Muscle of arm (tissue), 12 donors: ENCODE measurements around the gene RETREG1. TPM values are rescaled to one million over a fixed set of nuclear protein-coding genes. Genes with fewer than 3 reads are reported as not detected.
"Not testable (repeated sequence)": the region's sequence is repeated elsewhere in the genome, so short reads cannot be mapped to it uniquely, and the experiment has no call there.

ENCODE experiments used
- DNase-seq: peaks from one replicate; pipeline ENCODE4 v3.0.0-alpha.2; 2013
- polyA plus RNA-seq, 12 donors: library from polyadenylated mRNA; unstranded; fragments of 120-200 nt; gene quantifications; one replicate each; pipeline ENCODE4 v1.2.1, GENCODE V29; 2013; ENCODE audit not compliant: insufficient read length in 12 of 12

The RETREG1 gene
- polyA plus RNA-seq, 12 donors = 35.1 to 98.4 (median 77.1) TPM; not detected in 1

- DNase-seq = no peak
Observed at GRCh38 chr5:16619136-16619535, 2.3 kb upstream of the RETREG1 start.

DNA sequence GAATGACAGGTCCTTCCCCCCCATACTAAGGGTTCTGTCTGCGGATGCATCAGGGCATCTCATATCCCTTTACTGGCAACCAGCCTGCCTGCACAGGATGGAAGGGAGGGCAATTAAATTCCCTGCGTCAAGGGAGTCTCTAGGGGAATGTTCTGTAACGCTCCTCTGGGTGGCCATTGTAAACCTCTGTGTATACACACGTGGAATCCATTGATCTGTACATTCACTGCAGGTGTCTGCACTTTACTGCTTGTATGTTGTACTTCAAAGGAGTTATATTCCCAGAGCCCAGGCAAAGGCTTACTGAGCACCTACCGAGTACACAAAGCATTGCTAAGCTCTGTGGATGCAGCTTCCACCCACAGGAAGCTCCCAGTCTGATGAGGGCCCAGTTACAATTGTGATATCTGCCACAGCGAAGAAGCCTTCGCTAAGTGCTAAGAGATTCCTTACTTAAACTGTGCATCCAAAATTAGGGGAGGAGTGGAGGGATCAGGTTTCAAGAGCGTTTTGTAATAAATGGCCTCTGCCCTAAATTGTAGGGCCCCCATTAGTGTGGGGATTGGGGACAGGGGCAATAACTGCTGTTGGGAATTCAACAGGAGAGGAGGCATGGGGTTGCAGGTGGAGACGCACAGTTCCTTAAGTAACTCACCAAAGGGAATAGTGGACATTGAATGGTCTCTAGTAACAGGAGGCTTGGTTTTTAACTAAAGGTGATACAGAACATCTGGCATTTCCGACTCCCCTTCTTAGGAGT lies 1.5 kb upstream of the RETREG1 start:
- no peak for DNase-seq

GRCh38 chr5:16617274-16617968 lies 624 bp upstream of the RETREG1 start:
- DNase-seq = no peak

- DNase-seq = no peak
Observed at GRCh38 chr5:16615741-16616535, 859 bp downstream of the RETREG1 start.

GRCh38 chr5:16612007-16612406 lies 4.8 kb downstream of the RETREG1 start:
- DNase-seq = no peak

GRCh38 chr5:16610896-16611295 lies 5.9 kb downstream of the RETREG1 start:
- not testable (repeated sequence) for DNase-seq

DNA sequence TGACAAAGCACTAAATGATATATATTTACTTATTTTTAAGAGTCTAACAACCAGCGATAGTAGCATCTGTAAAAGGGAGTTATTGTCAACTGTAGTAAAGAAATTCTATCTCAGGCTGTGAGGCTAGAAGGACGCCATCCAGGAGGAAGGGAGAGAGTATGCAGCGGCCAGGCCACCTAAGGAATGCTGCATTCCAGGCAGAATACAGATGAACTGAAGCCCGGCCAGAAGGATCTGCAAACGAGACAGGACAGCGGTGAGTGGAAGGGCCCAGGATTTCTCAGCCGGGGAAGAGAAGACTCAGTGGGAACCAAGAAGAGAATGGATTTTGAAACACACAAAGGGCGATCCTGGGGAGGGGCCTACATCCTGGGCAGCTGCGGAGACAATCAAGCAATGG lies 7.4 kb downstream of the RETREG1 start:
- no peak for DNase-seq

GRCh38 chr5:16606628-16607027 lies 10.2 kb downstream of the RETREG1 start:
- DNase-seq = no peak

DNA sequence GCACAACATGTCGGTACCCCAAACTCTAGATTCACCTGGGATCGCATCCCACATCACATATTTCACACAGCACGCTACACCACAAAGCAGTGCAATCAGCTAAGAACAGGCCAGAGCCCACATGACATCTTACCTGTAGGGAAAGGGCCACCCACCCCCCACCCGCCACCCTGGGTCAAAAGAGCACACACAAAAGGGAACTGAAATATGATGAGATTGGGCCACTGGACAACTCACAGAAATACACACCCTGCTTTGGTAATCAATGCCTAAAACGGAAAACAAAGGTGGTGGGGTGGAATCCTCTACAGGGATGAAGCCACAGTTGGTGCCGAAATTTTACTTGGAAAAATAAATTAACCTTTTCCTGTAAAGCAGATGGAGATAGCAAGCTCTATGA lies 13.1 kb downstream of the RETREG1 start:
- no peak for DNase-seq

DNA sequence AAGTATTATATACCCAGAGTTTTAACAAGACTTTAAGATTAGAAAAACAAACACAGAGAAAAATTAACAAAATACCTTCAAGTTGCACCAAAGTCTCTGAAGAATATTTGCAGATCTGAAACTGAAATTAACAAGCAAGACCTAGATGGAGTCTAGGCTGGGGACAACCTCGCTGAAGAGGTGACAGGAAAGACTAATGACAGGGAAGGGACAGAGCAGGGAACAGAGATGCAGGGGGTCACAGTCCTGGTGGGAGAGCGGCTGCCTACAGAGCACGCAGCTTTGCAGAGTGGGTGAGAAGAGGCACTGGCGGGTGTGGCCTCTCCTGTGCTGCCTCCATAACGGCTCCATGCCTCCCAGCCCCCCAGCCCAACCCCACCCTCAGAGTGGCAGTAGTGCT lies 13.5 kb downstream of the RETREG1 start:
- no peak for DNase-seq

DNA sequence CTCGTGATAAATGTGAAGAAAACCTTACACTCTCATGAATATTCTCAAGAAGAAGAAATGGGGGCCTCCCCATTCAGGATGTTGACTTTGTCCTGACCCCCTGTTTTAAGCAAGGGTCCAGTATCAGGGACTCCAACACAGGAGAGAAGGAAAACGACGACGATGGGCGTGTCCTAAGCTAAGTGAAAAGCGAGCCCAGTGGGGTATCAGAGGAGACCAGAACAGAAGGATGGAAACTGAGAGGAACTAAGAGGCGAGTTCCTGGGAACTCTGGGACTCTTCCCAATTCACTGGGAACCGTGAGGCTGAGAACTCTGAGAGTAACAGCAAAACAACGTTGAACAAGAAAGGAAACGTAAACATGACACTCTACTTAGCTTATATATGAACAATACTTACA lies 14.6 kb downstream of the RETREG1 start:
- DNase-seq = no peak

GRCh38 chr5:16600946-16601345 lies 15.9 kb downstream of the RETREG1 start:
- no peak for DNase-seq

GRCh38 chr5:16600397-16600796 lies 16.4 kb downstream of the RETREG1 start:
- DNase-seq = no peak

DNA sequence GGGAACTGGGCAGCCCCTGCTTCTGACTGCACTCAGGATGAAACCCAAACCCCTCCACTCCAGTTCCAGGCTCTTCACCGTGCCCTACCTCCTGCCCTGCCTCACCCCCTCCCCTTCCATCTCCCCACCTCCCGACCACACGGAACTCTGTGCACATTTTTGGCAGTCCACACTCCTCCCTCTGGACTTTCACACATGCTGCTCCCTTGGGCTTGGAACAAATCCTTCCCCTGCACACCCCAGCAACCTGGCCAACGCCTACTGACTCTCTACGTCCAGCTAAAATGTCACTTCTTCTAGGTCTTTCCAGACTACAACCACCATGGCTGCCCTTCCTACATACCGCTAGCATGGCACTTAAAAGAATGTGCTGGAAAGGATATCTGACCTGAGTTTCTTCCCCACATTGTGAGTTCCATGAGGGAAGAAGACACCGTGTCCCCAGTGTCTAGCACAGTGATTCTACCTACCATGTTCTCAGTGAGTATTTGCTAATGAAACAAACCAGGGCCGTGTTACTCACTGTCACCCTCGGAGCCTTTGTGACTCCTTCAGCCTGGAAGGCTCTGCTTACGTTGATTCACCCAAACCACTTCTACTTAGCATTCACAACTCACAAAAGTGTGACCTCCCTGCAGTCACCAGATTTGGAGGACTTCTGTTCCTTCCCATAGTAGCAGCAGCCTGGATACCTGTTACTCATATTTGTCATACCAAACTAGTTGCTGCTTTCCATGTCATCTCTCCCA lies 18.7 kb downstream of the RETREG1 start:
- DNase-seq = no peak

DNA sequence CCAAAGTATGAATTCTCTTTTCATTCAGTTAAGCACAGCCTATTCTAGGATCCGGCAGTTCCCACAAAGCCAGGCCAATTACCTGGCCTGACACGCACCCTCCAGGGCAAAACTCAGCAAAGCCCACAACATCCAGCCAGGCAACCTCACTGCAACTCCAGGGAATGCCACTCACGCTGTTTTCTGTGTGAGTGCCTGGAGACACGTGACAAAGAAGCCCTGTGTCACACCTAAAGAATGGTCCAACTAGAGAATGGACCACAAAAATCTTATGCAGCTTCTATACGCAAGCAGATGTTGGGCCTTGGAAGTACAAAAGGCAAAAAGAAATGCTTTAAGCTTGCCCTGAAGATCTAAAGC lies 20.2 kb downstream of the RETREG1 start:
- no peak for DNase-seq

DNA sequence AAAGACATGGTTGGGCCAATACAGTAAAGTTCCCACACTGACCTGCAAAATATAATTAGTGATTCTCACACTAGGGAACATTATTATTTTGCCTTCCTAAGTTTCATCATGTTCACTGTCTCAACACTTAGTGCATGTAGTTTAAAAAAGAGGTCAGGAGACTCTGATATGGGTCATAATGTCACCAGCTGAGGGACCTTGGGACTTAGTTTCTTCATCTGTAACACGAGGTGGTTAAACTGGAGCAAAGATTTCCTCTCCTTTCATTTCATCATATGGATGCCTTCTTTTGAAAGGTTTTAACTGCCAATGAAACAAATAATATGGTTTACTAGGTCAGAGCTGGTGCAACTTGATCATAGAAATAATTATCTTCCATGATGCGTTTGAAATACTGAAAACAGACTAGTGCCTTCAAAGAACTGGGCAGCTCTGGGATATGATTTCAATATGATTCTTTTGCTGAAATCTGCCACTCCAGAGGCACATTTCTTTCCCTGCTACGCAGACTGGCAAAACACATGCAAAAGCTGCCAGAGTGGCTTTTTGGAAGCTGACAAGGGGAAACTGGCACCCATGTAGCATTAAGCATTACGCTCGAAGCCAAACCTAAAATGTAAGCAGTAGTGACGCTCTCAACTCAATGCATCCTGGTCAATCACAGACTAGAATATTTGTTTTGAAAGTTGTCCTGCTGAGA lies 20.8 kb downstream of the RETREG1 start:
- DNase-seq = no peak

DNA sequence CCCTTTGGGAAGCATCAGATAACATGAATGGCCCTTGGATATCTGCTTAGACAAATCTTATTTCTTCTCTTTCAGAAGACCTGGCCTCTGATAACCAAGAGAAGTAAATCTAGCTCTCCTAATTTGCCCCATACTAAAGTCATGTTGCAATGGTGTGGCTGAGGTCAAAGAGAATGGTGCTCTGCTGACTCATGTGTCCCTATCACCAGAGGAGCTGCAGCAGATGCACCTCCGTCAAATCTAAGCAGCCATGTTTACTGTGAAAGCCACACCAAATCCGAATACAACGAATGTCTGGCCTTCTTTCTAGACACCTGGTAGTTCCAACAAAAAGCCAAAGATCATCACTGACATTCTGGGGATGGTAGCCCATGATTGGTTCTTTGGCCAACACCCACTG lies 23.2 kb downstream of the RETREG1 start:
- DNase-seq = no peak

- no peak for DNase-seq
Observed at GRCh38 chr5:16593013-16593412, 23.8 kb downstream of the RETREG1 start.

DNA sequence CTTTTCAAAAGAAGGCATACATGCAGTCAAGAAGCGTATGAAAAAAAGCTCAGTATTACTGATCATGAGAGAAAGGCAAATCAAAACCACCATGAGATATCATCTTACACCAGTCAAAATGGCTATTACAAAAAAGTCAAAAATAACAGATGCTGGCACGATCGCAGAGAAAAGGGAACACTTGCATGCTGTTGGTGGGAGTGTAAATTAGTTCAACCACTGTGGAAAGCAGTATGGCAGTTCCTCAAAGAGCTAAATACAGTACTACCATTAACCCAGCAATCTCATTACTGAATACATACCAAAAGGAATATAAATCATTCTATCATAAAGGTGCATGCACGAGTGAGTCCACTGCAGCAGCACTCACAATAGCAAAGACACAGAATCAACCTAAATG lies 24.5 kb downstream of the RETREG1 start:
- no peak for DNase-seq

DNA sequence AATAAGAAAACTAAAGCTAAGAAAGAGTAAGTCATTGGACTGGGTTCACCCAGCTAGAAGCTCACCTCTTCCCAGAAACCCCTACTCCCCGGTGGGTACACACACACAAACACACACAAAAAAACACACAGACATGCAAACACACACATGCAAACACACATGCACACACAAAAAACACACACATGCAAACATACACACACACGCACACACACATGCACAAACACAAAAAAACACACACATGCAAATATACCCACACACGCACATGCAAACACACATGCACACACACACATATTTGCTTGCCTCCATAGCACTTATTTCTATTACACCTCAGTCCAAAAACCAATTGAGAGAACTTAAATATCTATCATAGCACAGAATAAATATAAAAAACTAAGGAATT lies 26.1 kb downstream of the RETREG1 start:
- no peak for DNase-seq

- no peak for DNase-seq
Observed at GRCh38 chr5:16589658-16590057, 27.1 kb downstream of the RETREG1 start.
